NCI-H69 (cell line): ENCODE results near the gene DNAI7.
A peak's percentile ranks its signal among the peaks of the same experiment; 100 is the strongest.

ENCODE experiments used
- DNase-seq: peaks from one replicate; lab custom pipeline; 2025; lab: John Stamatoyannopoulos, UW

Gene DNAI7, protein sequence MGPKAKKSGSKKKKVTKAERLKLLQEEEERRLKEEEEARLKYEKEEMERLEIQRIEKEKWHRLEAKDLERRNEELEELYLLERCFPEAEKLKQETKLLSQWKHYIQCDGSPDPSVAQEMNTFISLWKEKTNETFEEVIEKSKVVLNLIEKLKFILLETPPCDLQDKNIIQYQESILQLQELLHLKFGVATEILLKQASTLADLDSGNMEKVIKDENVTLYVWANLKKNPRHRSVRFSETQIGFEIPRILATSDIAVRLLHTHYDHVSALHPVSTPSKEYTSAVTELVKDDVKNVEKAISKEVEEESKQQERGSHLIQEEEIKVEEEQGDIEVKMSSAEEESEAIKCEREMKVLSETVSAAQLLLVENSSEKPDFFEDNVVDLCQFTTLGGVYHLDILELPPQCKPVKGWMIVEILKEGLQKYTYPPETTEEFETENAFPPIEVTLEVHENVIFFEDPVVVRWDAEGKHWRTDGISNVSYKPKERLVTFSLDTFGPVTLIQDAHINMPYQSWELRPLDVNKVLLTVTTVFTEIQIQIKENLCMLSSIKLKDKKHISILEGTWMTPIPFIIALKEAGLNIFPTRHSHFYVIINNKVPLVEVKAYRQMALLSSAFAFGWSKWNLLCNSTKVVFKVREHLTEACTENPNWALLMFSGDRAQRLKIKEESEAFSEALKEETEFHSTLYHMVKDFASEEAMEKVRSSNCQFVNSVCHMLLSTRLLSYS

DNA sequence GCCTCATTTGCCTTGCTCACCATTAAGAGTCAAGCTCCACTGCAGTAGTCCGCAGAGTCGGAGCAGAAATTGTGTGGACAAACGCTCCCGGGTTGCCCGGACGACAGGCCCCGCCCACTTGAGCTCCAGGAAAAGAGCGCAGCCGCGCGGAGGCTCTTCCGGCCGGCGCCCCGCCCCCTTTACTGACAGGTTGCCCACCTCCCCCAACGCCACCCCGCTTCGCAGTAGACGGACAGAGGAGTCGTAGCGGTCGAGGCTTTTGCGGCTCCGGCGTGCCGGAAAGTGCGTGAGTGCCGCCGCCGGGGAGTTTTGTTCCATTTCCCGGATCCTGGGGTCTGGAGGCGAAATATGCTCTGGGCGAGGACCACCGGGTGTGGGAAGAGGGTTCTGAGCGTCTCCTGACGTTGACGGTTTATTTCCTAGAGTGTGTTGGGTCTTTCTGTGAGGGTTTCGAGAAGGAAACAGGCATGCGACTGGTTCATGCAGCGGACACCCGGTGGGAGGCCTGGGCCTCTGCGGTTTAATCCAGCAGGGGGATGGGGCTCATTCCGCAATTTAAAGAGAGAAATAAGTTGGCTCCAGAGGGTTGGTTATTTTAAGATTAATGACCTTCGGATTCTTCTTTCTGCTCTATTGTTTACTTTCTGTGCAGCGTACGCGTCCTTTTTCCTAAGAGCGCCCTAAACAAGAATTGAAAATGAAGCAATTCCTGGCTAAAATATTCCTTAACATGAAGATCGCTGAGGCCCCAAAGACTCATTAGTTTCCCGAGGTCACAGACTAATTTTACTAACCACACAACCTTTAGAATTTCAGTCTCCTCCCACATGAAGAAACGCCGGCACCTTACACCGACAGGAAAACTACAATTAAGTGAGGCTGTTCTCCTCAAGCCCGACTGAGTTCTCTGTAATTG is at the start of gene DNAI7, which contains the start of gene ETFRF1:
Gene DNAI7, minus strand, starts transcription at position 105 of the 916 bp plus-strand sequence. Its CDS starts 82 bp downstream, at position 23.
Gene ETFRF1, plus strand, starts transcription at position 182 of the 916 bp plus-strand sequence. CDS start 8,720 bp downstream, outside the sequence.
- DNase-seq = peak; percentile 97

DNA sequence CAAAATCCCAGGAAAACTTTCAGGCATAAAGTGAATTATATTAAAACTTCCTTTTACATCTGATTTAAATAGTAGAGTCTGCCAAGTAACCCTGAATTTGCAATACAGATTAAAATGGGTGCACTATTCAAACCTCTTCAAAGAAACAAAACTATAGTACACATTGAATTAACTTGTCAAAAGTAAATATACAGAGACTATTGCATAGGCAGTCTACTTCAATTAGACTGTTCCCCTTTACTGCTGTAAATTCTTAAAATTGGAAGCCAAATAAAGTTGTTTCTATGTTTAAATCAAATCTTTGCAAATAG is 48.7 kb upstream of the DNAI7 start:
- DNase-seq = no peak

DNA sequence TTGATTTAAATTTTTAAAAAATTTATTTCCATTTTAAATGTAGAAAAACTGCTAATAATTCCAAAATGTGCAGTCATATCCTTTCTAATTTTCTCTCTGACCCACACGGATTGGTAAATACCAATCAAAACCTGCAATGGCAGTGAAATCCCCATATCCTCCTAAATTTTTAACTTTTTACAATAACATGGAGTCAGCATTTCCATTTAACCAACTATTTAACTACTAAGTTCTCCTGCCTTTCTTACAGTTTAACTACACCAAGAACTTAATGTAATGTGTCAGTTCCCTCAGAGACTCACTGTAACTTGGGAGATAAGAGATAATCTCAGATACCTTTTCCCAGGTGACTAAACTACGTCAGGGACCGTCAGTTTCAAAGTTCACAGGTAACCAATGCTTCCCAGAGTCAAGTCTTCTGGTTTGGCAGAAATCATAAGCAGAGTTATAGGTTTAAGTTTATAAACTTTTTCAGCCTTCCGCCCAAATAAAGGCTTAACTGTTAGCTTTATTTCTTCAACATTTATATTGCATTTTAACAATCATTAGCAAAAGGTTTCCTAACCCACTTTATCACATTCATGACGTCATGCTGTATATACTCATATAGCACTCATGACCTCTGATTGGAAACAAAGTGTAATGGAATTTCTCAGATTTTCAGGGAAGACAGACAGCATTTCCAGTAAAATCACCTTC is 48.2 kb upstream of the DNAI7 start:
- no peak for DNase-seq

DNA sequence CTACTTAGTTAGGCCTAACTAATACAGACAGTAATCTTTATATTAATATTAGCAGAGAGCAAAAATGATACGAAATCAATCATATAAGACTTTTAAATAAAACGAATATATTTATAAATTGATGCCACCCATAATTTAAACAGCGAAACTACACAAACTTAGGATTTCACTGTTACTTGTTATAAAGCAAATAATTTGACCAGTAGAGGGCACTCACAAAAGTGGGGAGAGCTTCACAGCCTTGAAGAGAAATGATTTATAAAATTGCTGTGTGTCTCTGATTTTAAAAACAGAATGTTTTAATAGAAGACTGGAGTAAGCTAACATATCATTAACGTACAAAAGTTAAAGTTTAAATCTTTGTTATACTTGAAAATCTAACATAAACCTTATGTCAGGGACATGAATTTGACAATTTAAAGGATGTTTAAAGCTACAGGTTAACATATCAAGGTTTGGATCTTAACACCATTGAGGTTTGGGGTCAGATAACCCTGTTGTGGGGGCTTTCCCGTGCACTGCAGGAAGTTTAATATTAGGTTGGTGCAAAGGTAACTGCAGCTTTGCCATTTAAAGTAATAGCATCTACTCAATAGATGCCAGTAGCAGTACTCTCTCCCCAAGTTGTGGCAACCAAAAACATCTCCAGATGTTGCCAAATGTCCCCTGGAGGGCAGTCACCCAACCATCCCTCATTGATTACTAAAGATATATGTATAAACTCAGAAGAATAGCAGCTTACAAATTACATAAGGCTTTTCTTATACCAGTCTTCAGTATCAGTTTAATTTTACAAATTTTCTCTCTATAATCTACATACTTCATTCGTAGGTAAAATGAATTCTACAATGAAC is 46.4 kb upstream of the DNAI7 start:
- peak; percentile 22 for DNase-seq

DNA sequence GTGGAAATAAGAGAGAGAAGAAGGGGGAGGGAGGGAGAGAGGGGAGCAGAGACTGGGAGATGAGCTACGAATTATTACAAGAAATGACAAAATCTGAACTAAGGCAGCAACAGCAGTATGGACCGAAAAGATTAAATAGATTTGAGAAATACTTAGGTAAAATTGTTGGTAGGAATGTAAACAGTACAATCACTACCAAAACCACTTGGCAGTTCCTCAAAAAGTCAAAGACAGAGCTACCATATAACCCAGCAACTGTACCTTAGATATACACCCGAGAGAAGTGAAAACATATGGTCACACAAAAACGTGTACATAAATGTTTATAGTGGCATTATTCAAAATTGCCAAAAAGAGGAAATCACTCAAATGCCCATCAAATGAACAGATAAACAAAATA is 41.7 kb upstream of the DNAI7 start:
- DNase-seq = no peak

DNA sequence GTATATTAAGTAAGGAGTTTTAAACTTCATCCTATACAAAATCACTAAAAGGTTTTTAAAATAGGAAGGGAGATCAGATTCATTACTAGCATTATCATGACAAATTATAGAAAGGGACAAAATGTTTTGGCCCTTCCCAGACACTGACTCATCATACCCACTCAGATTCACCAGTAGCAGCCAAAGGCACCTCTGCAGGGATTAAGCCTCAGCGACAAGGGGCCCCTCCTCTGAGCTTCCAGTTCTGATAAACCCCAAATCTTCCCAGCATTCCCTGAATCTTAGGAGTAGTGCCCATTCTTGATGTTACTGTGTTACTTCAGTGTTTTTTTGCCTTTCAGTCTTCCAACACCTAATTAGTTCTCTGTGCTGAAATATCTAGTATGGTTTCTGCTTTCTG is 41.2 kb upstream of the DNAI7 start:
- no peak for DNase-seq

DNA sequence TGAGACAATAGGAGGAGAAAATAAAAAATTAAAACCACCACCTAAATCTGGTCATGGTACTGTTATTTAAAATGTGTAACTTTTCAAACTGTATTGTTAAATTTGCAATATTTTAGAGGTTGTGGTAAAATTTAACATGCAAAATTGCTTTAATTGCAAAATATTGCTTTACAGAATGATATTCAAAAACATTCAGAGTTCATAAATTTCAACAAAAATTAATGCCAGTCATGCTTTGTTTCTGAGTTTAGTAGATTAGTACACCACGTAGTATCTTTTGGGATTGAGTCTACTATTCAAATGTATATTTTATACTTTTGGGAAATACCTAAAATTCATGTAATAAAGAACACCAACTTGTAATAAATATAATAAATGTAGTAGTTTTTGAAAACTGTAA is 18.4 kb upstream of the DNAI7 start:
- no peak for DNase-seq

DNA sequence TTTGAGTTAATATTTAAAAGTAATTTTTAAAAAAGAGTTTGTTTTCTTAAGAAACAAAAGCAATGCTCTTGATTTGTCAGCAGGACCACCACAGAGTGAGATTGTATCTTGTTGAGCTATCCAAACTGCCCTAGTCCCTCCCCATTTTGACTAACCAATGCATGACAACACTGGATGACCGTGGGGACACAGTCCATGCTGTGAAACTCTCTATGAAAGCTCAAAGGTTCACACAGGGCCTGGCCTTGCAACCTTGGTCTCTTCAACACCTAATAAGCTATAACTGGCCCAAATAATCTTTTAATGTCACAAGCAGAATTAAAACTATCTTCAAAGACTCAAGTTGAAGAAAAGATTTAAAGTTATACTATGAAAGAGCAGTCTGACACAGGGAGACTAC is 13.6 kb upstream of the DNAI7 start:
- DNase-seq = no peak

DNA sequence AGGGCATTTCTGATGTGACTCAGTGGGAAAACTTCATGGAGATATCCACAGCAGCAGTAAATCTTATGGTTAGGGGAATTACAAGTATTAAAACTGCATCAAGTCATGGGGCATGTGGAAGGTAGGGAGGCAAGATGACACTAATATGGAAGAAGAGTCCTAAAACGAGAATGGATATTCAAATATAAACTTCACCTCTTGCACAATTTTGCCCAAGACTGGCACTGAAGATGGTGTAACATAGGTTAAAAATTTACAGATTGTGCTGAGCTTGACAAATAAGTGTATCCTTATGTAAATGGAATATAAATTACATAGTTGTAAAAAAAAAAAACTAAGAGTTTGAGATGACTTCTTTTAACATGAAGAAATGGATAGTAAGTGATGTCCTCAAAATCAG is 12.9 kb upstream of the DNAI7 start:
- DNase-seq = no peak

DNA sequence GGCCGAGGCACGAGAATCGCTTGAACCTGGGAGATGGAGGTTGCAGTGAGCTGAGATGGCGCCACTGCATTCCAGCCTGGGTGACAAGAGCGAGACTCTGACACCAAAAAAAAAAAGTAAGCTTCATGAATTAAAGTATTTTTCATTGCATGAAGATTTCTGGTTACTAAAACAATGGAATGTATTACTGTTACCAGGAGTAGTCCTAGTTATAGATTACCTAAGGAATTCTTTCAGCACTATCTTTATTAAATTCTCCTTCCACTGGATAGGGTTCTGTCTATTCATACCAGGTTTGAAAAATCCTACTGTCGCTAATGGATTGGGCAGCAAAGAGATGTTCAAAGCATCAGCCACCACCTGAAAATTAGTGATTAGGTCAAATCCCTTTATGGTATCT is 12.5 kb upstream of the DNAI7 start:
- DNase-seq = no peak

DNA sequence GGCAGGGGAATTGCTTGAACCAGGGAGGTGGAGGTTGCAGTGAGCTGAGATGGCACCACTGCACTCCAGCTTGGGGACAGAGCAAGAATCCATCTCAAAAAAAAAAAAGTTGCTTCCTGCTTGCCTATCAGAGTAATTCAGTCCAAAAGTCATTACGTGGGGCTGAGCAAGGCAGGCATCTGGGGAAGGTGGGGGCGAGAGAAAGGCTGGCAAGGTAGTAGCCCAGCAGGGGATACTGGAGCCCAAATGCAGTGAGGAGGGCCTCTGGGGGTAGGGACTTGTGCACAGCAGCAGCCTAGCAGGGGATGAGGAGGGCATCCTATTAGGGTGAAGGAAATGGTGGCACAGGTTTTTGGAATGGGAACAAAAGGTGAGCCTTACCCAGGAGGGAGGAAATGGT is 7.2 kb upstream of the DNAI7 start:
- no peak for DNase-seq

DNA sequence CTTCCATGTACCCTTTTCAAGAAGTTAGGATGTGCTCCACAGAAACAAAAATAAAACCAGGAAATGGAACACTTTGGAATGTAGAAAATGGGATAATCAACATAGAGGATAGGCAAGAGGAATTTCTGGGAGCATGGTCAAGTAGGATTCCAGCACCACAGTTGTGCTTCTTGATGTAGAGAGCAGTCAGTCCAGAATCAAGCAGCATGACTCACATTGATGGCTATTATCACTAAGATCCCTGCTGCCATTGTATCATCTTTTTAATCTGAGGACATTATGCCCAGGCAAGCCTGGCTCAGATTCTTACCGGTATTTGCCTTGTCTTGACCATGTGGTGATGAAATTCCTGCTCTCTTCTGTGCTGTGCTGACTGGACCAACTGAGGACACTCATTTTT is 5.7 kb upstream of the DNAI7 start:
- DNase-seq = no peak

DNA sequence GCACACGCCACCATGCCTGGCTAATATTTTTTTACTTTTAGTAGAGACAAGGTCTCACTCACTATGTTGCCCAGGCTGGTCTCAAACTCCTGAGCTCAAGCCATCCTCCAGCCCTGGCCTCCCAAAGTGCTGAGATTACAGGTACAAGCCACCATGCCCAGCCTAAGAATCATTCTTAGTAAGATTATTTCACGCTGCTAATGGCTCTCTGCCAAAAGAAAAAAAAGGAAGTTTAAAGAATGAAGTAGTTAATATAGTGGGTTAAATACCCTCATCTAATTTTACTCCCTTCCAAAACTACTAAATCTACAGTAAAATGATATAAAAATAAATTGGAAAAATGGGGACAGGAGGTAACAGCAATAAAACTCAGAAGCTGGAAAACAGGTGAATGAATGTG is 2.6 kb upstream of the DNAI7 start:
- DNase-seq = no peak

DNA sequence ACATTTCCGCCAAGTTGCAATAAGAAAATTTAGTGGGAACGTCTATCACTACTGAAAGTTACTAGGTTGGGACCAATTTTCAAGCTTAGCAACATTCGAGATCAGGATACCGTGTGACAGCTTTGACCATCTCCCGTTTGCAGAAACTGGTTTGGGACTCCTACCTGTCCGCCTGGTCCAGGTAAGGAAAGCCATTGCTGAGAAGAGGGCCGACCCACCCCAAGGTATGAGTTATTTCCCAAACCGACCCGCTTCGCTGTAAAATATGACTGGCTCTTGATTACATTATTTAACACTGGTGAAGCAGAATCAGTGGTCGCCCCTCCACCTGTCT is 271 bp downstream of the DNAI7 start:
- no peak for DNase-seq

DNA sequence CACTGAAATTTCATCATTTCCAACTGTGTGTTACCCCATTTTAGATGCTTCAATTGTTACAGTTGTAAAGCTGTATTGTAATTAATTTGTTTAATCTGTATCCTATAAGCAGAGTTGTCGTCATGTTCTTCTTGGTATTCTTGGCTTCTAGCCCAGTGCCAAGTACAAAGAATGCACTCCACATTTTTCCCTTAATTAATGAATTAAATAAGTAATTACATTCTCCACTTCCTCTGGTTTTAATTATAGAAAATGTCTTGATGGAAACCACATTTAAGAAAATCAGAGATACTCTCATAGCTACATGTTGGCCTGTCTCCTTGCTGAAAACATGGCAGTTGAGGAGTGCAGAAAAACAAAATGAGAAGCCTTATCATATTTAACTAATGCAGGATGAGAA is 746 bp downstream of the DNAI7 start:
- no peak for DNase-seq

DNA sequence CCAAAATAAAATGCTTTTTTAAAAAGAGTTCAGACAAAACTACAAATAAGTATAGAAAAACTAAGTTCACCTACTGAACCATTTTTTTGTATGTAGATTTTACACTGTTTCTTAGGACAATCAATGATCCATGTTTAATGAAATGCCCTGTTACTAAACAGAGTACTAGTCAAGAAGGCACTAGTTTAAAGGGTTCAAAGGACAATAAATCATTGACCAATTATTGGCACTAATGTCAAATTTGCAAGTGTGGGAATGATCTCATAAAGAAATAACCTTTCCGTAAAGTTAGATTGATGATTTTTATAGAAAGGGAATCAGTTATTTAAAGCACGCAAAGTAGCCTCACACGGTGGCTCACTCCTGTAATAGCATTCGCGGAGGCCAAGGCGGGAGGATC is 4.2 kb downstream of the DNAI7 start:
- no peak for DNase-seq

DNA sequence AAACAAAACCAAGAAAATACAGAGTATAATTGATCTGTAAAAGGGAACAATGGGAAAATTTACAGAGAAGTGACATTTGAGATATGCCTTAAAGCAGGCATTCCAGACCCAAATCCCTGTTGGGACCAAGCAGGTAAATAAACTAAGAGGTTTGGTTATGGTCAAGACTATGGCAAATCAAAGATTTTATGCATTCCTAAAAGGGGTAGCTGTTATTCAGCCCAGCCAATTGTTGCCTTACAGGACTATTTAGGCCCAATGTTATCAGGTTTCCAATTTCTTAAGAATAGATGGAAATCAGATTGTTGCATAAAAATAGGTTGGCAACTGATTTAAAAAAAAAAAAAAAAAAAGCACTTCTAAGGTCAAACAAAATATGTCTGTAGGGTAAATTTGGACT is 5.3 kb downstream of the DNAI7 start:
- no peak for DNase-seq

DNA sequence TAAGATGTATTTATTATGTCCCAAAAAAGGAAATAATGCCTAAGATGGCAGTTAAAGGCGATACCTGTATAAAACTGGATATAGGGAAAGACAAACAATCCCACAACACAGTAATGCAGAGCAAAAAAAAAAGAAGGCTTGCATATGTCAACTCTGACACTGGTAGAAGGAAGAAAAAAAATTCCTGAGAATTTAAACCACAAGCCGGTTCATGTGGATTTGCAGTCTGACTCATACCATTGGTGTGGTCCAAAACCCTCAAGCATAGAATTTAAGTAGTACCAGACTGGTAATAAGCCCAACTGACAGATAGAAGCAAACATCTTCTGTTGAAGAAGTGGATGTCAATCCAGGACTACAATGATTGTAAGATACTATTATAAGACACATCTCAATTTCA is 7.2 kb downstream of the DNAI7 start:
- DNase-seq = no peak

DNA sequence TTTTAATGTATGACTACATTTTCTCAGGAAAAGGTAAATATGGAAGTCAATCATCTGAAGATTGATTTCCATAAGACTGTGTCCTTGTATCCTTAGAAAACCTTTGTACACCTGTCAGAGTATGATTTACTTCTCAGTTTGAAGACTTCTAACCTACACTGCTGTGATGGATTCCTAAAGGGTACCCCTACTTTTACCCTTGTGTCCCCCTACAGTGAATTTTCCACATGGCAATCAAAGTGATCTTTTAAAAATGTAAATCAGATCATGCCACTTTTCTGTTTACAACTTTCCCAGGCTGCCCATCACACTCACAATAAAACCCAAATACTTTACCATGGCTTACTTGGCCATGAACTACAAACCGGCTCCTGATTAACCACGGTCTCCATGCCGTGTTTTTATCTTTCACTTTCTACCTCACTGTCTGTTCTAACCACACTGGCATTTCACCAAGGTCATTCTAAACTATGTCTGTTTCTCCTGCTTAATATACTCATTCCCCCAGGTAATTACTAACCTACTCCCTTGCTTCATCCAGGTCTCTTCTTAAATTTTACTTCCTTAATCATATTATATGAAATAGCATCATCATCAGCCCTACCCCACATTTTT is 8.1 kb downstream of the DNAI7 start:
- DNase-seq = no peak

DNA sequence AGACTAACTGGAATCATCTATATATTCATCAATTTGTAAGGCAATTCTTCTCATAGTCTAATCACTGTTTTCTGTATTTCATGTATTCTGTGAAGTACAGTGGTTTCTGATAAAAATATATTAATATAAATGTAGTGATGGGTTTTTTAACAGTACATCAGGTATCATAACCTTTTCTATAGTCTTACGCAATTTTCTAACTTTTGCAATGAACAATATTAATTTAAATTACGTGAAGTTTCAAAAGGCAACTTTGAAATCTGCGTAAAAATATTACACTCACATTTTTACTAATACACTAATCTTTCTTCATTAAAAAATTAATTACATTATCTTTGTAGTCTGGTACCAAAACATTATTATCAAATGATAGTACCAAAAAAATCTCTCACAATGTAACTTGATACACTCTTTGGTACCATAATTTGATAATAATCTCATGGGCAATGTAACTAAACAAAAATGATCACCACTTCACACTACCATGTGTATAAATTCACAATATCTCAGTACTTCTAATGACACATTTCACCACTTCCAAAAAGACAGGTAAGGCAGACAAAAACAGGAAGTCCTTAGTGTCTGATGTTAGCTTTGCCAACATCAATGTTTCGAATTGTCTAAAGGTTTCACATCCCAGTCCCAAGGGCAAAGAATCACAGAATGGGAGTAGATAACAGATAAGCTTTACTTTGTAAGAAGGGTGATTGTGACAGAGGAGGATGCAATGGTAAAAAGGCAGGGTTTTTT is 8.7 kb downstream of the DNAI7 start:
- no peak for DNase-seq
